ENCODE measurements around the gene NDFIP2.

The NDFIP2 gene

DNA sequence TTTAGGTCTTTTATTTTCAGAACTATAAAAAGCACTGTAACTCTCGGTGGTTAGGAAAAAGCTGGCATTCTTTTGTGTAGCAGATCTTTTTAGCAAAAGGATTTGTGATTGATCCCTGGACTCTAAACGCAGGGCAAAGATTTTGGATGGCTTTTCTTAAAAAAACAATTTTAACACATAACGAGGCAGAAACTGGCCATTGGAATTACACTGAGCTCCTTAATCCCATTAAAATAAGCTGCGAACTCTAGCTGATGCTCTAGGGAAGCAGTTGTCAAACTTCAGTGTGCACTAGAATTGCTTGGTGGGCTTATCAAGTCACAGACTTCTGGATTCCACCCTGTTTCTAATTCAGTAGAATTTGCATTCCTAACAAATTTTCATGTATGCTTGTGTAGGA, 33.8 kb upstream of the NDFIP2 start:
- TF ChIP-seq, protein P1, sequence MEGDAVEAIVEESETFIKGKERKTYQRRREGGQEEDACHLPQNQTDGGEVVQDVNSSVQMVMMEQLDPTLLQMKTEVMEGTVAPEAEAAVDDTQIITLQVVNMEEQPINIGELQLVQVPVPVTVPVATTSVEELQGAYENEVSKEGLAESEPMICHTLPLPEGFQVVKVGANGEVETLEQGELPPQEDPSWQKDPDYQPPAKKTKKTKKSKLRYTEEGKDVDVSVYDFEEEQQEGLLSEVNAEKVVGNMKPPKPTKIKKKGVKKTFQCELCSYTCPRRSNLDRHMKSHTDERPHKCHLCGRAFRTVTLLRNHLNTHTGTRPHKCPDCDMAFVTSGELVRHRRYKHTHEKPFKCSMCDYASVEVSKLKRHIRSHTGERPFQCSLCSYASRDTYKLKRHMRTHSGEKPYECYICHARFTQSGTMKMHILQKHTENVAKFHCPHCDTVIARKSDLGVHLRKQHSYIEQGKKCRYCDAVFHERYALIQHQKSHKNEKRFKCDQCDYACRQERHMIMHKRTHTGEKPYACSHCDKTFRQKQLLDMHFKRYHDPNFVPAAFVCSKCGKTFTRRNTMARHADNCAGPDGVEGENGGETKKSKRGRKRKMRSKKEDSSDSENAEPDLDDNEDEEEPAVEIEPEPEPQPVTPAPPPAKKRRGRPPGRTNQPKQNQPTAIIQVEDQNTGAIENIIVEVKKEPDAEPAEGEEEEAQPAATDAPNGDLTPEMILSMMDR (IDR thresholded peaks at IDR 0.05), result no peak
- H3K36me3 ChIP-seq, result no peaks in the 10 kb centered on the region
- H3K27ac ChIP-seq, result no peak overlapping the region
- no peaks in the 10 kb centered on the region for H3K27me3 ChIP-seq
- H3K9me3 ChIP-seq, result no peaks in the 10 kb centered on the region
- no peaks in the 10 kb centered on the region for H3K4me1 ChIP-seq
- H3K4me3 ChIP-seq, result no peak overlapping the region
- intact Hi-C loops (cut with DNase I; ENCODE audit: low total_unique reads), result loop anchor here (10.0 kb wide), 1 partner anchor 1888 kb away; no protein-coding TSS in a partner anchor
- DNase-seq, result no peak

DNA sequence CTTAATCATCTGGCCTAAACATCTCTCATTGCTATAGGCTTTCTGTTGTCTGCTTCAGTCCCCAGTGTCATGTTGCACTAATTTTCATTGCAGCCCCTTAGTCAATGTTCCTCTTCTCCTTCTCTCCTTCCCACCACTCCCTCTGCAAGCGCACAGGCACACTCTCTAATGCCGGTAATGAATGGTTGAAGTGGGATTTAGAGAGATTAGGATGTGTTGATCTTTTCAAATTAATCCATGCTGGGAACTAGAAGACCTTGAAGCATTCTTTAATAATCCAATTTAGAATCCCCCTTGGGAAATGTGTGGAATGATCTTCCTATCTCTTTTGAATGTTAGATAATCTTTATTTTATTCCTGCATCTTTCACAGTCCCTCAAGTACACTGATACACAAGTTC, 33.2 kb upstream of the NDFIP2 start:
- no peaks in the 10 kb centered on the region for H3K27me3 ChIP-seq
- H3K4me1 ChIP-seq, result no peaks in the 10 kb centered on the region
- H3K27ac ChIP-seq, result no peak overlapping the region
- intact Hi-C loops (cut with DNase I; ENCODE audit: low total_unique reads), result loop anchor here (10.0 kb wide), 1 partner anchor 1887 kb away; no protein-coding TSS in a partner anchor
- no peak overlapping the region for H3K4me3 ChIP-seq
- TF ChIP-seq, protein P1 (IDR thresholded peaks at IDR 0.05), result no peak
- DNase-seq, result no peak
- no peaks in the 10 kb centered on the region for H3K36me3 ChIP-seq
- H3K9me3 ChIP-seq, result no peaks in the 10 kb centered on the region

DNA sequence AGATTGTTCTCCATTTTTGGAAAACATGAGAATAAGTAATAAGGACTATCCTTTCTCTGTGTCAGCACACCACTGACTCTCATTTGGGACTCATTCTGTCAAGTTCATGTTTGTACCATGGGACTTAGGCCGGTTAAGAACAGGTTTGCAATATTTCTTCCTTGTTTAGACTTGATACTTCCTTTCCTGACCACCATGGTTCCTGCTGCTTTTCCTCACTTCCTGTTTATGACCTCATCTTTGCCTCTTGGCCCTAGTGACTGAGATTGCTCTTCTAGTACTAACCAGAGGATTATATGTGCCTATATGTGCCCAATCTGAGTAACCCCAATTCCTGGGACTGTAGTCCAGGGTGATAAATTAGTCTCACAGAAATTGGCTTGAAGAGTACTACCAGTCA, 32.5 kb upstream of the NDFIP2 start:
- Histone ChIP-seq H3K9me3 (no peaks in the 10 kb centered on the region), H3K27me3 (no peaks in the 10 kb centered on the region), H3K36me3 (no peaks in the 10 kb centered on the region), H3K4me1 (no peaks in the 10 kb centered on the region), H3K4me3 (no peak overlapping the region), H3K27ac (no peak overlapping the region)
- TF ChIP-seq, protein P1 (IDR thresholded peaks at IDR 0.05), result no peak
- DNase-seq, result no peak
- intact Hi-C loops (cut with DNase I; ENCODE audit: low total_unique reads), result loop anchor here (10.0 kb wide), 1 partner anchor 1886 kb away; no protein-coding TSS in a partner anchor

DNA sequence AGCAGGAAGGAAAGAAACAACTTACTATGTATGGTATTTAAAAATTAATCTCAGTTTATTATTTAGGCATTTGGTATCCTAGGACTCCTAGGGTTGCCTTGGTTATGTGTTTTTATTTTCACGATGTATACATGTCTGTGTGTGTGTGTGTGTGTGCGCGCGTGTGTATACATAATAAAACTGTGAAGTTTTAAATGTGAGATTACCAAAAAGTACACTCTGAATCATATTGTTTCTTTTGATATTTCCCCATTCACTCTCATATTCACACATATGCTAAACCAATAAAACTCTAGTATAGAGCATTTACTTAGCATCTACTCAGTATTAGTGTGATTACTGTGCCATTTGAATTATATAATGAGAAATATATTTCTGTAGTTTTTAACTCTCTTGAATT, 30.8 kb upstream of the NDFIP2 start:
- H3K27me3 ChIP-seq, result peaks cover 0 to 4% of the 10 kb centered on the region in 2 donors
- no peaks in the 10 kb centered on the region for H3K9me3 ChIP-seq
- DNase-seq, result no peak
- no peak overlapping the region for H3K27ac ChIP-seq
- TF ChIP-seq, protein P1 (IDR thresholded peaks at IDR 0.05), result no peak
- H3K4me1 ChIP-seq, result no peaks in the 10 kb centered on the region
- intact Hi-C loops (cut with DNase I; ENCODE audit: low total_unique reads), result no loop called here
- H3K36me3 ChIP-seq, result no peaks in the 10 kb centered on the region
- no peak overlapping the region for H3K4me3 ChIP-seq

DNA sequence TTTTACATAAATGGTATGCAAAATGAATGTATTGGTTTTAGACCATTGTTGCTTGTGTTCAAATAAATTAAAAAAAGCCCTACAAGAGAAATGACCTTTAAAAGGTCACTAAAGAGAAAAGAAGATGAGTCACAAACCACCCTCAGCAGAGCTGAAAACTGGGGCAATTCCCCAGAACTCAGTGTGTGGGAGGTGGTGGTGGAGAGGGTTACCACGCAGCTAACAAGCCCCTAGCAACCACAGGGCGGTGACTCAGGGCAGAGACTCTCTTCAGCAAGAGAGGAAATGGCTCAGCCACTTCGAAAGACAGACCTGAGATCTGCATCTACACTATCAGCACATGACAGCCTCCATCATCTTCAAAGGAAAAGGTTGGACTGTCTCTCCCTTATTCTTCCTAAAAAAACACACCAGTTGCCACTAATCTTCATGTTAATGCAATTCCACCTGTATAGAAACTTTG, 29.4 kb upstream of the NDFIP2 start:
- no peaks in the 10 kb centered on the region for H3K9me3 ChIP-seq
- TF ChIP-seq, protein P1 (IDR thresholded peaks at IDR 0.05), result no peak
- H3K36me3 ChIP-seq, result no peaks in the 10 kb centered on the region
- no peak overlapping the region for H3K4me3 ChIP-seq
- DNase-seq, result no peak
- no peak overlapping the region for H3K27ac ChIP-seq
- no peaks in the 10 kb centered on the region for H3K4me1 ChIP-seq
- H3K27me3 ChIP-seq, result peaks cover 0 to 4% of the 10 kb centered on the region in 2 donors
- intact Hi-C loops (cut with DNase I; ENCODE audit: low total_unique reads), result no loop called here
